Dermis blood vessel endothelial cell (primary cell): ENCODE data around the gene NDUFAF2. TPM values are rescaled to one million over a fixed set of nuclear protein-coding genes. Genes with fewer than 3 reads are reported as not detected.
"Not testable (repeated sequence)": the region's sequence is repeated elsewhere in the genome, so short reads cannot be mapped to it uniquely, and the experiment has no call there.

Experiments
- DNase-seq: peaks from one replicate; pipeline ENCODE4 v3.0.0; 2010
- total RNA-seq: library from RNA; depleted of rRNA; stranded (reverse); fragments of >200 nt; gene quantifications from 2 replicates; pipeline ENCODE4 v1.2.3, GENCODE V29; 2014

The NDUFAF2 gene
- total RNA-seq, 1 donor from 2014 or later, result 19.2 TPM

GRCh38 chr5:61051267-61051666, 106.3 kb downstream of the NDUFAF2 start:
- peak; percentile 68 for DNase-seq

DNA sequence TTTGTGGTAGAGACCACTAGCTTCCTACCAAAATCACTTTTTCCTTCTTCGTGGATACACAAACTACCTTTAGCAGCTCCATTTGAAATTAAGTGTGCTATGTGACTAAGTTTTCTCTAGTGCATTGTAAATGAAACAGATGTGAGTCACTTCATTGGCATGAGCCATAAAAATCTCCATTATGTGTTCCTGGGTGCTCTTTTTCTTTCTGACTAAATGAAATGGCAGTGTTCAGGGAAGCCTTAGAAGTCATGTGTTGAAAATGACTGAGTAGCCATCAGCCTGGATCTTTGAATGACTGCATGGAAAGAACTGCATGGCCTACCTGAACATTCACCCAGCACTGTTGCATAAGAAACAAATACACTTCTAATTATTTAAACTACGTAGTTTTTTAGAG, 107.9 kb downstream of the NDUFAF2 start:
- no peak for DNase-seq

- DNase-seq, result no peak
Observed at GRCh38 chr5:61053937-61054336, 108.9 kb downstream of the NDUFAF2 start.

GRCh38 chr5:61055434-61056006, 110.5 kb downstream of the NDUFAF2 start:
- peak; percentile 79 for DNase-seq

GRCh38 chr5:61059499-61059898, 114.5 kb downstream of the NDUFAF2 start:
- no peak for DNase-seq

GRCh38 chr5:61069150-61069549, 124.1 kb downstream of the NDUFAF2 start:
- no peak for DNase-seq

DNA sequence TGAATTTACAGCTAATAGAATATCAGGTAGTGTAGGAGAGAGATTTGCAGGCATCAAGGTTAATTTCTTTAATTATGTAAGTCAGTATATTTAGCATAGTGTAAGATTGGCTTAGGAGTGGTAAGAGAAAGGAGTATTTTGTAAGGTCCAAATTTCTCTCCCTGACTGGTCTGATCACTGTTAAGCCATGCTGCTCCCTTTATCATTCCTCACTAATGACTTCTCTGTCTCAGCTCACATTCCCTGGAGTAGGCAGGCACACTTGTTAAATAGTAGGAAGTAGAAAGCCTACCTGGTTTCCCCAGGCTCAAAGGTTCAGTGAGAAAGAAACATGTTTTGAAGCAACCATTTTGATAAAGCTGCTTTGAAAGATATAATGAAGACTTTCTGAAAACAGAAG, 126.5 kb downstream of the NDUFAF2 start:
- DNase-seq, result no peak

DNA sequence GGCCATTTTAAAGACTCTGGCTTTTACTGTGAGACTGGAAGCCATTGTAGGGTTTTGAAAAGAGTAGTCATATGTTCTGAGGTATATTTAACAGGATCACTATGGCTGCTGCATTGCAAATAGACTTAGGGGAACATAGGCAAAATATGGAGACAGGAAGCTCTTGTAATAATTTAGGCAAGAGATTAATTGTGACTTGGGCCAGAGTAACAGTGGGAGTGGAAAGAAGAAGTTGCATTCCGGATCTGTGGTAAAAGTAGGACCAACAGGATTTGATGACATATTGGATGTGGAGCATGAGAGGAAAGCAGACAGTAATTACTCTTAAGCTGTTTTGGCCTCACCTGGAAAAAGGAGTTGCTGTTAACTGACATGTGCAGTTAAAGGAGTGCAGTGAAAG, 131.6 kb downstream of the NDUFAF2 start:
- no peak for DNase-seq

GRCh38 chr5:61081741-61082140, 136.7 kb downstream of the NDUFAF2 start:
- no peak for DNase-seq

DNA sequence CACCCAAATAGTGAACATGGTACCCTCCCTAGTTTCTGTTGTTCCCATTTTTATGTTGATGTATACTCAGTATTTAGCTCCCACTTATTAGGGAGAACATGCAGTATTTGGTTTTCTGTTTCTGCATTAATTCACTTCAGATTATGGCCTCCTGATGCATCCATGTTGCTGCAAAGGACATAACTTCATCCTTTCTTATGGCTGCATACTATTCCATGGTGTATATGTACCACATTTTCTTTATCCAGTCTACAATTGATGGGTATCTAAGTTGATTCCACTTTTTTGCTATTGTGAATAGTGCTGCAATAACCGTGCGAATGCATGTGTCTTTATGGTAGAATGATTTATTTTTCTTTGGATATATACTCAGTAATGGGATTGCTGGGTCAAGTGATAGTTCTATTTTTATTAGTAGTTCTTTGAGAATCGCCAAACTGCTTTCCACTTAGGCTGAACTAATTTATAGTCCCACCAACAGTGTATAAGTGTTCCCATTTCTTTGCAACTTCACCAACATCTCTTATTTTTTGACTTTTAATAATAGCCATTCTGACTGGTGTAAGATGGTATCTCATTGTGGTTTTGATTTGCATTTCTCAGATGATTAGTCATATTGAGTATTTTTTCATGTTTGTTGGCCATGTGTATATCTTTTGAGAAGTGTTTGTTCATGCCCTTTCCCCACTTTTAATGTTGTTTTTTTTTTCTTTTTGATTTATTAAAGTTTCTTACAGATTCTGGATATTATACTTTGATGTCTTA, 137.7 kb downstream of the NDUFAF2 start:
- no peak for DNase-seq

DNA sequence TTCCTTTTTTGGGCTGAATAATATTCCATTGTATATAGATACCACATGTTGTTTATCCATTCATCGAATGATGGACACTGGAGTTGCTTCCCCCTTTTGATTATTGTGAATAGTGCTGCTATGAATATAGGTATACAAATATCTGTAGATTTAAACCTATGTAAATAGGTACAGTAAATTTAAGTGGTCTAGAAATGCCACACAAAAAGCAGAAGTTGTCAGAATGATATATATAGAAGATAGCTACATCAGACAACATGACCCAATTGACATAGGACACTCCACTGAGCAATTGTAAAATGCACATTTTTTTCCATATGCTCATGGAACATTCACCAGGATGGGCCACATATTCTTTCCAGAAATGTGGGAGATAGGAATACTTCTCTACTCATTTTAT, 139.7 kb downstream of the NDUFAF2 start:
- no peak for DNase-seq

DNA sequence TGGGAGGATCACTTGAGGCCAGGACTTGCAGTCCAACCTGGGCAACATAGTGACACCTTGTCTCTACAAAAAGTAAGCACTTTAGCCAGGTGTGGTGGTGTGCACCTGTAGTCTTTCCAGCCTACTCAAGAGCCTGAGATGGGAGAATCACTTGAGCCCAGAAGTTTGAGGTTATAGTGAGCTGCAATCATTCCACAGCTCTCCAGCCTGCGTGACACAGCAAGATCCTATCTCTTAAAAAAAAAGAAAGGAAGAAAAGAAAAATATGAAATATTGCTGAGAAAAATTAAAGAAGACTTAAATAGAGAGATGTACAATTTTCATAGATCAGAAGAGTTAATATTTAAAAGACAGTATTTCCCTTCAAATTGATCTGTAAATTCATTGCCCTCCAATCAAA, 140.9 kb downstream of the NDUFAF2 start:
- no peak for DNase-seq

DNA sequence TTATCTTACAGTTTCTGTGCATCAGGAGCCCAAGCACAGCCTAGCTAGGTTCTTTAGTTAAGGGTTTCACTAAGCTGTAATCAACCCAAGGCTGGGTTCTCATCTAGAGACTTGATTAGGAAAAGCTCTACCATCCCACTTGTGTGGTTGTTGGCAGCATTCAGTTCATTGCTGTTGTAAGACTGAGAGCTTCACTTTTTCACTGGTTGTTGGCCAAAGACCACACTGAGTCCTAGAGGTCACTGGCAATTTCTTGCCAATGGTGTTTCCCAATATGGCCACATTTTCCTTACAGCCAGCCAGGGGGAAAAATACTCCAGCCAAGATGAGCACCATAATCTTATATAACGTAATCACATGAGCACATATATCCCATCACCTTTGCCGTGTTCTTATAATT, 142.9 kb downstream of the NDUFAF2 start:
- no peak for DNase-seq

DNA sequence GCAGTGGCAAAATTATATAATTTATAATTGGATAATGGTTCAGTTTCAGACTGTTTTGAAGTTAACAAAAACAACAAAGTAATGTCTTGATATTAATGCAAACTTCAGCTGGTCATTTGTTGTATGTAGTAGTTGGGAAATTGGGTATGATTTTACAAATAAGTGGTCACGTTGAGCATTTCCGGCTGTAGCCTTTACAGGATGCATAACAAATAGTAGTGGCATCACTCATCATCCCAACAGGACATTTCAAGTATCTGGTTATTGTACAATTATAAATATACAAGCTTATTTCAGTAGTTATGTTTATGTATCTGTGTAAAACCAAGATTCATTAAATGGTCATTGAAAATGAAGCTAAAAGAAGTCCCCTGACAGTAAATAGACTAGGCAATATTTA, 144.3 kb downstream of the NDUFAF2 start:
- DNase-seq, result peak; percentile 50

DNA sequence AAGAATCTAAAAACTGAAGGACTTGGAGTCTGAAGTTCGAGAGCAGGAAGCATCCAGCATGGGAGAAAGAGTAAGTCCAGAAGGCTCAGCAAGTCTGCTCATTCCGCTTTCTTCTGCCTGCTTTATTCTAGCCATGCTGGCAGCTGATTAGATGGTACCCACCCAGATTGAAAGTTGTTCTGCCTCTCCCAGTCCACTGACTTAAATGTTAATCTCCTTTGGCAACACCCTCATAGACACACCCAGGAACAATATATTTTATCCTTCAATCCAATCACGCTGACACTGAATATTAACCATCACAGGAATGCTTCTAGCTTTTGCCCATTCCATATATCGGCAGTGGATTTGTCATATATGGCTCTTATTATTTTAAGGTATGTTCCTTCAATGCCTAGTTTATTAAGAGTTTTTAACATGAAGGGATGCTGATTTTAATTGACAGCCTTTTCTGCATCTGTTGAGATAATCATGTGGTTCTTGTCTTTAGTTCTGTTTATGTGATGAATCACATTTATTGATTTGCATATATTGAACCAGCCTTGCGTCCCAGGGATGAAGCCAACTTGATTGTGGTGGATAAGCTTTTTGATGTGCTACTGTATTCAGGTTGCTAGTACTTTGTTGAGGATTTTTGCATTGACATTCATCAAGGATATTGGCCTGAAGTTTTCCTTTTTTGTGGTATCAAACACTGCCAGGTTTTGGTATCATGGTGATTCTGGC, 148.2 kb downstream of the NDUFAF2 start:
- not testable (repeated sequence) for DNase-seq

DNA sequence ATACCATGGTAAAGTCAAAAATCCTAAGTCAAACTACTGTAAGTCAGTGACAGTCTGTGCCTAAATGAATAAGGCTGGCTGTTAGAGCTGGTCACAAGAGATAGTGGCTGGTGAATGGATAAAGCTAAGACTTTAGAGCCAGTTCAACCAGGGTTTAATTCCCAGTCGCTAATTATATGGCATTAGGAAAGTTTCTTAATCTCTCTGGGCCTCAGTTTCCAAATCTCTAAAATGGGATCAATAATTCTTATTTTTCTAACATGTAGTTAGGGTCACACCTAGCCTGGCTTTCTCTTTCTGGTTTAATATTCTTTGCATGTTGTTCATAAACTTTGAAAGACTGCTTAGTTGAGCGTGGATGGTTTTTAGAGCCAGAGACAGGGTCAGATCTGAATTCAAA, 152.5 kb downstream of the NDUFAF2 start:
- DNase-seq, result no peak

GRCh38 chr5:61098251-61098995, 153.4 kb downstream of the NDUFAF2 start:
- DNase-seq, result no peak

- peak; percentile 91 for DNase-seq
Observed at GRCh38 chr5:61100437-61100836, 155.4 kb downstream of the NDUFAF2 start.

DNA sequence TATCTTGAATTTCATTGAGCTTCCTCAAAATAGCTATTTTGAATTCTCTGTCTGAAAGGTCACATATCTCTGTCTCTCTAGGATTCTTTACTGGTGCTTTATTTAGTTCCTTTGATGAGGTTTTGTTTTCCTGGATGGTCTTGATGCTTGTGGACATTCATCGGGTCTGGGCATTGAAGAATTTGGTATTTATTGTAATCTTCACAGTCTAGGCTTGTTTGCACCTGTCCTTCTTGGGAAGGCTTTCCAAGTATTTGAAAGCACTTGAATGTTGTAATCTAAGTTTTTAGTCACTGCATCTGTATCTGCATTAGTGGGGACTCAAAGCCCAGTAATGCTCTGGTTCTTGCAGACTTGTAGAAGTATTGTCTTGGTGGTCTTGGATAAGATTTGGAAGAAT, 169.4 kb downstream of the NDUFAF2 start:
- no peak for DNase-seq

DNA sequence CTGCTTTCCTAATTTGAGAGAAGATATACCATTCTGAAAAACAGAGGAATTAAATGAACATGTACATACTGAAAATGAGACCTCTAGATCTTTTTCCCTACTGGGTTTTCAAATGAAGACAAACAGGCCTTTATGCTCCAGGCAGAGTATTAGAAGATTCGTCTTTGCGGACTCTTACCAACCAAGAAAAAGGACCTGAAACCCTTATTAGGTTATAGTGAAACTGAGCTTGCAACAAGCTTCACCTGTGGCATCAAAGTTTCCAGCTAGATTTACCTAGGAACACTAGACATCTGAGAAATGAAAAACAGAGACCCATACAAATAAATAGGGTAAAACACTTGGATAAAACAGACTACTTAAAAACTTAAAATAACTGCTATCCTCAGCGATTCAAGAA, 171.0 kb downstream of the NDUFAF2 start:
- DNase-seq, result no peak

GRCh38 chr5:61119066-61119465, 174.1 kb downstream of the NDUFAF2 start:
- no peak for DNase-seq

- no peak for DNase-seq
Observed at GRCh38 chr5:61120534-61120933, 175.5 kb downstream of the NDUFAF2 start.

DNA sequence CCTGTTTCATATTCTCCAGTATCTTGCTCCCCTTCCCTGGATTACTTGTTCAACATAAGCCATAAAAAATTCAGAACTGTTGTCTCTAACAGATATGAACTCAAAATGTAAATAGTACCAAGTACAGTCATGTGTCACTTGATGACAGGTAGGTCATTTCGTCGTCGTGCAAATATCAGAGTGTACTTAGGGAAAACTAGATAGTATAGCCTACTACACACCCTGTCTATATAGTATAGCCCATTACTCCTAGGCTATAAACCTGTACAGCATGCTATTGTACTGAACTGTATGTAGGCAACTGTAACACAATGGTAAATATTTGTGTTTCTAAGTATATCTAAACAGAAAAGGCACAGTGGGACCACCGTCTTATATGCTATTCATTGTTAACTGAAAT, 178.1 kb downstream of the NDUFAF2 start:
- no peak for DNase-seq
